Activated T-cell treated with anti-CD3 and anti-CD28 coated beads for 4 hours (primary cell): Measurements from ENCODE around the gene VOPP1.

Experiments used
- DNase-seq: peaks from one replicate; pipeline ENCODE4 v3.0.0-alpha.2; 2020

The VOPP1 gene

GRCh38 chr7:55458351-55458750 lies 114.0 kb downstream of the VOPP1 start:
- no peak for DNase-seq

GRCh38 chr7:55457801-55458200 lies 114.5 kb downstream of the VOPP1 start:
- no peak for DNase-seq

- DNase-seq, result no peak
These were observed 119.3 kb downstream of the VOPP1 start for GRCh38 chr7:55452971-55453370.

GRCh38 chr7:55449992-55450535 lies 122.2 kb downstream of the VOPP1 start:
- no peak for DNase-seq

GRCh38 chr7:55449205-55449991 lies 122.9 kb downstream of the VOPP1 start:
- no peak for DNase-seq

GRCh38 chr7:55448526-55448925 lies 123.8 kb downstream of the VOPP1 start:
- no peak for DNase-seq

- no peak for DNase-seq
These were observed 127.5 kb downstream of the VOPP1 start for GRCh38 chr7:55444786-55445185.

GRCh38 chr7:55441774-55442522 lies 130.4 kb downstream of the VOPP1 start:
- DNase-seq, result no peak

- no peak for DNase-seq
These were observed 131.3 kb downstream of the VOPP1 start for GRCh38 chr7:55441002-55441401.

- DNase-seq, result no peak
These were observed 132.1 kb downstream of the VOPP1 start for GRCh38 chr7:55440040-55440690.

- DNase-seq, result no peak
These were observed 132.7 kb downstream of the VOPP1 start for GRCh38 chr7:55439627-55440026.

GRCh38 chr7:55438757-55439525 lies 133.4 kb downstream of the VOPP1 start:
- DNase-seq, result no peak

GRCh38 chr7:55438085-55438756 lies 134.1 kb downstream of the VOPP1 start:
- no peak for DNase-seq

- DNase-seq, result no peak
These were observed 134.9 kb downstream of the VOPP1 start for GRCh38 chr7:55437375-55437774.

- no peak for DNase-seq
These were observed 135.8 kb downstream of the VOPP1 start for GRCh38 chr7:55436457-55436856.

- no peak for DNase-seq
These were observed 136.8 kb downstream of the VOPP1 start for GRCh38 chr7:55435466-55435865.

- DNase-seq, result no peak
These were observed 139.1 kb downstream of the VOPP1 start for GRCh38 chr7:55432939-55433784.

GRCh38 chr7:55432506-55432905 lies 139.8 kb downstream of the VOPP1 start:
- DNase-seq, result no peak

GRCh38 chr7:55431898-55432297 lies 140.4 kb downstream of the VOPP1 start:
- no peak for DNase-seq

- no peak for DNase-seq
These were observed 142.3 kb downstream of the VOPP1 start for GRCh38 chr7:55429835-55430499.

- no peak for DNase-seq
These were observed 144.5 kb downstream of the VOPP1 start for GRCh38 chr7:55427800-55428199.
